Endometrial microvascular endothelial cells (primary cell): Measurements from ENCODE around the gene HEXA. TPM values are rescaled to one million over a fixed set of nuclear protein-coding genes. Genes with fewer than 3 reads are reported as not detected.
"Not testable (repeated sequence)": the region's sequence is repeated elsewhere in the genome, so short reads cannot be mapped to it uniquely, and the experiment has no call there.

Experiments used
- in situ Hi-C: cut with HindIII; loops from 2 replicates; pipeline ENCODE4 v1.10.0; 2017; ENCODE audit warnings: low sequenced_read_pairs, low pct_unique_long_range_greater_than_20kb; ENCODE audit errors: inconsistent ontology term
- total RNA-seq: library from RNA; depleted of rRNA; stranded (reverse); fragments of >200 nt; gene quantifications from one replicate; pipeline ENCODE4 v1.2.3, GENCODE V29; 2015; ENCODE audit errors: inconsistent ontology term

Gene HEXA
- total RNA-seq, 1 donor from 2014 or later, result 67.2 TPM

DNA sequence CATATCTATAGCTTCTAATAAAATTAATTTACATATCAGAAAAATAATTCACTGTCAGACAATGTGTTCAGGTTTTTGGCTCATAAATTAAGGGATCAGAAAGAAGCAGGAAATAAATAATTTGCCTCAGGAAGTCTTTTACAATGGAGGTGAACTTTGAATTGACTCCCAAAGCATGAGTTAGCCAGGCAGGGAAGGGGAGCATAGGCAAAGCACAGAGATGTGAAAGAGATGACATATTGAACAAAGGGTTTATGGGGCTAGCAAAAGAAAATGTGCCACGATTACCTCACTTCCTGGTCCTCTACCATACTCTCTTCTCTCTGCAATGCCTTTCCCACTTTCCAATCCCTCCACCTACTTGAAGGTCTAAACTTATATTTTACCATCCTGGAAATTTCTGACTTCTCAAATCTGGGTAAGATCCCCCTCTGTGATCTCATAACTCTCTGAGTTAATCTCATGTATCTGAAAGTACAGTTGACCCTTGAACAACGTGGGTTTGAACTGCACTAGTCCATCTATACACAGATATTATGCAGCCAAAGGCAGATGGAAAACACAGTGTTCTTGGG is 4.1 kb upstream of the HEXA start:
- in situ Hi-C loops, result no loop called here

DNA sequence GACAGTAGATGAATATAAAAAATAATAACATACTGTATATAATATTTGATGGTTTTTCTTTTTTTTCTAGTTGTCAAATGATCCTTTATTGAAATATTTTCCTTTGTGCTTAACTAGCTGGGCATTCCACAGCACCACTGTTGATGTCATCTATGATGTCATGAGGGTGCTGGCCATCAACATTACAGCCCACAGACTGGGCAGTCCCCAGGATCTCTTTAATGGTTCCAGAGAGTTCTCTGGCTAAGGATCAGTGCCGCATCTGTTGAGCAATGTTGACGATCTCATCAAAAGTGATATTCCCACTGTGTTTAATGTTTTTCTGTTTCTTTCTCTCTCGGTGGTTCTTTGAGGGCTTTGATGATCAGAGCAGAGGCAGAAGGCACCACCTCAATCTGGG is 3.3 kb upstream of the HEXA start:
- in situ Hi-C loops, result not testable (repeated sequence)

DNA sequence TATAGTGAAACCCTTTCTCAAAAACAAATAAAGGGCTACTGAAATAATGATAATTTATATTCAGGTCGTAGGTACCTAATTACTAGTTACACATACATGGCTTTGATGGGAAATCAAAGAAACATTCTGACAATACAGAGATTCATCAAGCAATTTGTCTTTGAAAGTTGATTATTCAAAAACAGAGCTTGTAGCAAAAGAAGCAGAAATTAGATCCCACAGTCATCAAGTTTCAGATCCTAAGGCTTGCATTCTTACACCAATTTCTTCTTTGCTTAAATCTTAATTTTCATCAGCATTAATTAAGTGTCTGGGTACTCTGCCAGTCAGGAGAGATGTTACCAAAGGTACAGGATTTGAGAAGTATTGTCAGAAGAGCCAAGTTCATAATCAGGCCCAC is 1.5 kb upstream of the HEXA start:
- in situ Hi-C loops, result no loop called here

DNA sequence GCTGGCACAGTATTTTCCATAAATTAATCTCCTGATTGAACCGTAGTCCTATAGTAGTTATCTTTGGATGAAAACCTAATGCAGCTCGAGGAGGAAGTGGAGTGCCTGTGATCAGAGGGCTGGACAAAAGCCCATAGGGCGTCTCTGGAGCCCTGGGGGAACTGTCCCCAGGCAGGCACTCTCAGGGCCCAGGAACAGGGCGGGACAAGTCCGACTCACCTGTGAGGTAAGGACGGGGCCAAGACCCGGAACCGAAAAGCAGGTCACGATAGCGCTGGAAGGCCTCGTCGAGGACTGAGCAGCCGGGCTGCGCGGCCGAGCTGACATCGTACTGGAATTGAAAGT is 341 bp downstream of the HEXA start:
- in situ Hi-C loops, result no loop called here

DNA sequence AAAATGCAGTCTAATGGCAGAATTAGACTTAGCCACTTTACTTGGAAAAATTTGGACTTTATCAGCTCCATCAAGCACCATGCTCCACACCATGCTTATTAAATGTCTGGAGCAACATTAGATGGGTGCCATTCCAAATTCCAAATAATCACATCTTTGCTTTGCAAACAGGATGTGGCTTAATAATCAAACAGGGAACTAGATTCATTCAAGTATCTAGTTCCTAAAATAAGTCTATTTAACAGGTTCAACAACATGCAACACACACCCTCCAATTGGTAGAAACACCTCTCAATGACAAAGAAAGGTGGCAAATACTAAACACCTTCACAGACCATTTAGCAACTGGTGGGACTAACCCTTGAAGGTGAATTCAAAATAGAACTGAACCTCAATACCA is 3.5 kb downstream of the HEXA start:
- in situ Hi-C loops, result no loop called here

DNA sequence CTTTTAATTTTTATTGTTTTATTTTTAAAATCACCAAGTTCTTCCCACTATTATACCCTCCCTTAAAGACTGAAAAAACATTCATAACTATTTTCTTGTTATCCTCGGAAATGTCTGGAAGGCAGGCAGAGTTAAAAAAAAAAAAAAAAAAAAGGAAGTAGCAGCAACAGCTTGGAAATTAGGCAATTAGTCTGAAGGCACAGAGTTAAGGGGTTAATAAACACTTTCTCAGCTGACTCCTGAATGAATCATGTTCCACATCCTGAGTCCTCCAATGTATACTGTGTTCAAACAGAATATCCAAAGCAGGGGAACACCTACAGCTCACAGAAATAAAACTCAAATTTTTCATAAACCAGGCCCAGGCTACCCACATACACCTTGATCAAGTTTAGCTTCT is 5.8 kb downstream of the HEXA start:
- in situ Hi-C loops, result no loop called here

DNA sequence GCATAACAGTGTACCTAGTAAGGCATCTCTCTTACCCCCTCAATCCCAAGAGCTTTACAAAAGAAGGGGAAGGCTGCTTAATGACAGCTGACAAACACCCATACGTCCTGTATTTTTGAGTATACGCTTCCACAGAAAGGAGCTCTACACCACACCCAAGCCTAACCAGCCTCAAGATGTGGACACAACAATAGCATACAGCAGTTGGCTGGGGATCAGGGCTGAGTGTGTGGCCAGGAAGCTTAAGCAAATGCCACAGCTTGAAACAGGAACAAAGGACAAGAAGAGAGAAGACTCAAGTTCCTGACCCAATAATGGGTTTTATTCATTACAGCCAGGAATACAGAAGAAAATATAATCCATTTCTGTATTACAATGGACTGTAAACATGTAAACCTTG is 6.9 kb downstream of the HEXA start:
- in situ Hi-C loops, result no loop called here

DNA sequence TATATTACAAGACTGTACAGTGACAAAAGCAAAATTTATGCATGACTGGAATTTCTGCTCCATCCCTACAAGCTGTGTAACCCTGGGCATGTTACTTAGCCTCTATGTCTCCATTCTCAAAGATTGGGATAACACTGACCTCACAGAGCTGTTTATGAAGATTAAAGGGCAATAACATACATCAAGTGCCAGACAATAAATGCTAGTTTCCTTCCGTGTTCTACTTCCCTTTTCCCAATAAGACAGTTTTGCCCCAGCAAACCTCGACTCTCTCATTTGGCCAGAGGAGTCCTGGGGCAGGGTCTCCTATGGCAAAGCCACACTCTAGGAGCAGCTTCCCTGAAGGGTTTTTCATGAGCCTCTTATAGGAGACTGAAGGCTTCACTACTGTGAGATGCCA is 7.5 kb downstream of the HEXA start:
- in situ Hi-C loops, result no loop called here

DNA sequence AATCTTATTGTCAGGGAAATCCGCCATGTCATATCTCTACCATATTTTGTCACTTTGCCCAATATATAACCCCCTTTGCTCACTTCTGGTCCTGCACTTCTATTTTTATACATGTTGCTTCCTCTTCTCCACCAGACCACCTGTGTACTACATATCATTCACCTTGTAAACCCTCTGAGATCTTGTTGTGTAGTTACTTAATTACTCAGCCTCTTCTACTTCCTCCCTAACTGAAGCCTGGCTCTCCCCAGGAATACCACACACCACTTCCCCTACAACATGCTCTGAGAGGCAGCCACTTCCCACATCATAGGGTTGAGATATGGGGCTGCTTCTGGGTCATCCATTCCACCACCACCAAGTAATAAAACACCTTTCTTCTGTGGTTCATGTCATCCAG is 10.0 kb downstream of the HEXA start:
- in situ Hi-C loops, result no loop called here

DNA sequence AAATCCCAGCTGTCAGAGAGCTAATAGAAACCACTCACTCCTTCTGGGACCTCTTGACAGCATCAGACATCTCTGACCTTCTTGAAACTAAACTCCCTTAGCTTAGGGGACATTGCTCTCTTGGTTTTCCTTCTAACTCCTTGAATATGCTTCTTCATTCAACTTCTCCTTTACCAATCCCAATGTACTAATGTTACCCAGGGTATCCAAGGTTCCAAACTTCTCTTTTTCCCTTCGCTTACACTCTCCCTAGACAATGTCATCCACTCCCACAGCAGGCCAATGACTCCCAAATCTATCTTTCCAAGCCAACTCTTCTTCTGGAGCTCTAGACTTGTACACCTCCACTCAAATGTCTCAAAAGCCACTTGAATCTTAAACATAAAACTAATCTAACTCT is 14.6 kb downstream of the HEXA start:
- in situ Hi-C loops, result no loop called here

DNA sequence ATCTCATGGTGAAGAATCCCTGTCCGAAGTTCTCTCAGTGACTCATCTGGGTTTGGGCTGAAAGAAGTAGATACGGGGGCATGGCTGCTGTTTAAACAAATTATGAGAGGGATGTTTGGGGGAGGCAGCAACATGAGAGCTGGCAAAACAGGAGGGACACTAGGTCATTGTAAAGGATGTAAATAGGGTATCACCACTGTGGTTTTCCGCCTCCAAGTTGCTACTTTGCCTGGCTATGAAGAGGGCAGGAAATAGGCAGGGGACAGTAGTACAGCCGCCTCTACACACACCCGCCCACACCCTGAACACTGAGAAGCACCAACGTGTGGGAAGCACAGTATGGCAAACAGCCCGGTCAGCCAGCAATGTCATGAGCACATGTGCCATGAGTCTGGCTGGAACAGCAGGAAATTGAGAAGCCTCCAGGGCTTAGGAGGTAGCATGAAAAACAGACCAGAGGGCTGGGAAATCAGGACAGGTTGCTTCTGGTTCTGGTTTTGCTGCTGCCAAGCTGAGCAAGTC is 17.1 kb downstream of the HEXA start:
- in situ Hi-C loops, result no loop called here

DNA sequence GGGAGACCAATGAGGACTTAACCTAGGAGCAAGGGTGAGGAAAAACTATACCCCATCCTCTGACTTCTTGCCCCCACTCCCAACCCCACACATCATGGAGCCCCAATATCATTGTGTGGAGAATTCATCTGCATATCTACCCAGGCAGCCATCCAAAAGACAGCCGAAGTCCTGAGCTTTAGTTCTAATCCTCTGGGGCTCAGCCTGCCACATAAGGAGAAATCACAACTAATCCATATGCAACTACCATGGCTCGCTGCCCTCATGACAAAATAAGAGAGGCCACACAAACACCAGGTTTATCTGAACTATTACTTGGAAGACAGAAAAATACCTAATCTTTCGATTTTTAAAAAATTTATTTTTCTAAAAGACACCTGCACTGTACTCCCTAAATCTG is 17.7 kb downstream of the HEXA start:
- in situ Hi-C loops, result no loop called here

DNA sequence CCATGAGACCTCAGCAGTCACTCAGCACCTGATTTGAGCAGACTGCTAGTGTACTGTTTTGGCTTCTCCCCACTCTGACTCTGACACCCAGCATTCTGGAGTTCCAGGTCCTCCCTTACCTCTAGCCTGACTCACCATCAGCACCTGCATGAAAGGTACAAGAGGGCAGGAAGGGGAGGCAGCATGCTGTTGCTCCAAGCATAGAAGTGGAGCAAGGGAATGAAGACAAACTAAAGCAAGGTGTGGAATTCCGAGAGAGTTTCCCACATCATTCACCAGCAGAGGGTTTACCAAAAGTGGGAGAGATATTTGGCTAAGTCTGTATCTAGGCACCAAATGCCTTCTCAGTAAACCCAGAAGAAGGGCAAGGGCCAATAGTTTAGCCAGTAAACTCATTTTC is 21.3 kb downstream of the HEXA start:
- in situ Hi-C loops, result no loop called here

DNA sequence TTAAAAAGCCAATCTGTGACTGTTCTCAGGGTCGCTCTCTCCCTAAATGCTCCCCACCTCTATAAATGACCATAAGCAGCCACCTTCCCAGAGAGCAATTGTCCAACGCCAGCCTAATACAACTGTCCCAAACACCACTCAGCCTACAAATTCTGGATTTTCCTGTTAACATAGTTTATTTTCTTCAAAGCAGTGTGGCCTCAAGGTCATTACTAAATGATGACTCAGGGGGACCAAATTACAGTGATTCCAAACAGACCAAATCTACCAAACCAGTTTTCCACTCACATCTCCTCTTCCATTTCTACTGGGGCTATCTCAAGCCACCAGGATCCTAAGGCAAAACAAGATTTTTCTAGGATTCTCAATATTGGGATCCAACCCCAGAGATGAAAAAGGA is 22.5 kb downstream of the HEXA start:
- in situ Hi-C loops, result no loop called here

DNA sequence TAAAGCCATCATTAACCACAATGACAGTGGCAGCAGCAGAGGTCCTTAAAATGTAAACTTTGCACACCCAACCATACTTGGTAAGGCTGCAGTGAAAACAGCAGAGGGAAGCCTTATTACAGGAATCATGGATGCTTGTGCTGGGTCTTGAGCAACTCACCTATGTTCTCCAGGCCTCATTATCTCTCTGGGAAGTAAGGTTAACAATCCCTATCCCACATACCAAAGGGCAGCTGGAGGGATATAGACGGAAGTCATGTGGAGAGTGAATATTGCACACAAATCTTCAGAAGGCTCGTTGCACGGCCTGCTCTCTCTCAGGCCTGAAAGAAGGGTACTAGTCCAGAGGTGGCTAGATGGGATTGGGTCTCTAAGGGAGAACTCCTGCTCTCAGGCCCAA is 30.0 kb downstream of the HEXA start:
- in situ Hi-C loops, result no loop called here

DNA sequence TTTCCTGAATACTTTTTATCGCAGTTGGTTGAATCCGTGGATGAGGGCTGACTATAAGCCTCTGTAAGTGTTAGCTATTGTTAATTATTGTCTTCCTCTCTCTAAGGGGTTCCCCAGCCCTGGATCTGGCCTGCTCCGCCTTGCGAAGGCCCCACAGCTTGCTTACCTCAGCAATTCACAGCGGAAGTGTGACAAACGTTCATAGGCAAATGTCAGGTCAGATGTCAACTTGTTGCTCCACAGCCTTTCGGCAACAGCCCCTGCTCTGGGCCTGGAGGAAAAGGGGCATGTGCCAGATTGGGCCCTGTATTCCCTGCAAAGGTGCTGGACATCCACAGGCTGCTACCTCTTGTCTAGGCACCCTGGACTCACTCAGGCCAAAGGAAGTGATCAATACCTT is 30.5 kb downstream of the HEXA start:
- in situ Hi-C loops, result no loop called here

DNA sequence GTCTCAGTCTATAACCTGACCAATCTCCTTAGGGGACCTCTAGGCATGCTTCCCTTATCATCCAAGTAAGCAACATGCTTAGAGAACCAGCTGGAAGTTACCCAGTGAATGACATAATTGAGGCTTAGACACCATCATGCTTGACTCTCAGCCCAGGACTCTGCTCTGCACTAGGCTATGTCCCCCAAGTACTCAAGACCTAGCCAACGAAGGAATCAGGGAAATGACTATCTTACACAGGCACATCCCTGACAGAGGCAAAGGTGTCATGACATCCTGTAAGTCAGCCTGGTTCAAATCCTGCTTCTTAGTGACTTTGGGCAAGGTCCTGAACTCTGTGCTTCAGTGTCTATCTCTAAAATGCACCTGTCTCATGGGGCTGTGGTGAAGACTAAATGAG is 31.2 kb downstream of the HEXA start:
- in situ Hi-C loops, result no loop called here

DNA sequence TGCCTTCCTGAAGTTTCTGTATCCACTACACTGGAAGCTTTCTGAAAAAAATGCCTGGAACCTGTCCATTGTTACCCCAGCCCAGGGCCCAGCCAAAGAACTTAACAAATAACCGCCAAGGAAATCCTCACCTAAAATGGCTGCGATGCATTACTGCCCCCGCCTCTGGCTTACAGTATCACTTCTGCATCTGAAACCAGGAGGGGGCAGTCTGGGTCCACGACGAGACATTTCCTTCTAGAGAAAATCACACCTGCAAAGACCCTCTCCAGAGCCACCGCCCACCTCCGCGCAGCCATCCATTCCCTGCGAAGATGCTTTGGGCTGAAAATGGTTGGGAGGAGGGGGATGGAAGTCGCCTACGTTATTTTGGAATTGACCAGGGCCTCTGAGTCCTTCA is 33.4 kb downstream of the HEXA start:
- in situ Hi-C loops, result no loop called here

DNA sequence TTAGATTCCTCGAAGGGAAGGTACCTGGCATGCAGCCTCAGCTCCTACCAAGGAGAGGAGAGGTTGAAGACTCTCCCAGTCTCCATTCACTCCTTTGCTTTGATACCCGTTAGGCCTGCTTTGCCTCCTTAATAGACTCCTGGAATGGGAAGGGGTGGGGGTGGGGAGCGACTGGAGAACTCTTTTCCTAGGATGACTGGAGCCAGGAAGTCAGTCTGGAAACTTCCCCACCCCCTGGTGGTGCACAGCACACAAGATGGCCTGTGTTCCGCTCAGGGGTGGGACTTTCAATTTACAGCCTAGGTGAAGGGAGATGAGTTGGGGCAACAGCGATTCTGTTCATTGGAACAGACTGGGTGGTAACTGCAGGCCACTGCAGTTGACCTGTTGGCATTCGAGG is 34.5 kb downstream of the HEXA start:
- in situ Hi-C loops, result no loop called here

DNA sequence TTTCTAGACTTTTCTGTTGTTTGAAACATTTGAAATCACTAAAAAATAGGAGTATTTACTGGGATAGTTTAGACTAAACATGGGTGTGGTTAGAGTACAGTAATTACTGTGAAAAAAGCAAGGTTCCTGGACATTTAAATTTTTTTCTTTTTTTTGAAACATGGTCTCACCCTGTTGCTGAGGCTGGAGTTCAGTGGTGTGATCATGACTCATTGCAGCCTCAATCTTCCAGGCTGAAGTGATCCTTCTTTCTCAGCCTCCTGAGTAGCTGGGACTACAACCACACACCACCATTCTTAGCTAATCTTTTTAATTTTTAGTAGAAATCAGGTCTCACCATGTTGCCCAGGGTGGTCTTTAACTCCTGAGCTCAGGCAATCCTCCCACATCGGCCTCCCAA is 35.4 kb downstream of the HEXA start:
- in situ Hi-C loops, result no loop called here

DNA sequence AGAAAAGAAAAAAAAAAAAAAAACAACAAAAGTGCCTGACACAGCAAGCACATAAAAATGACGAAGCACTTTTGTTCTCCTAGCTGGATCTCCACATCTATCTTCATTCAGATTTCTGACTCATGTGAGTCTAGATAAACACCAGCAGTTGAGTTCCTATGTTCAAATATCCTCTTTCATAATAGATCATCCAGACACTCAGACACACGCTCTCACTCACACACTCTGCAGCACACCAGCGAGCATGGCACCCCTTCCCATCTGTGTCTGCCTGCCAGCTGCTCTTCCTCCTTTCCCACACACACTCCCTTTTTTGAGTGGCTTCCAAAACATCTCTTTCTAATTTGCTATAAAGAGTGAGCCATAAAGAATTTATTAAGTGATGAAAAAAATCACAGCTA is 36.0 kb downstream of the HEXA start:
- in situ Hi-C loops, result no loop called here
